Lower leg skin (tissue), 3 donors: ENCODE results near the gene COL4A6.

Source experiments
- POLR2A ChIP-seq, 2 donors: fragments of 450-650 bp; IDR thresholded peaks; one replicate each; pipeline ENCODE4 v1.6.1; 2016 to 2017; ENCODE audit warnings: antibody characterized with exemption in 2 of 2, mild to moderate bottlenecking in 1 of 2, moderate library complexity in 1 of 2
- TF ChIP-seq, protein P1 (sequence below), 3 donors: fragments of 450-650 bp; IDR thresholded peaks; one replicate each; pipeline ENCODE4 v1.5.1; 2016; ENCODE audit warnings: antibody characterized with exemption in 3 of 3, mild to moderate bottlenecking in 3 of 3, moderate library complexity in 2 of 3

DNA sequence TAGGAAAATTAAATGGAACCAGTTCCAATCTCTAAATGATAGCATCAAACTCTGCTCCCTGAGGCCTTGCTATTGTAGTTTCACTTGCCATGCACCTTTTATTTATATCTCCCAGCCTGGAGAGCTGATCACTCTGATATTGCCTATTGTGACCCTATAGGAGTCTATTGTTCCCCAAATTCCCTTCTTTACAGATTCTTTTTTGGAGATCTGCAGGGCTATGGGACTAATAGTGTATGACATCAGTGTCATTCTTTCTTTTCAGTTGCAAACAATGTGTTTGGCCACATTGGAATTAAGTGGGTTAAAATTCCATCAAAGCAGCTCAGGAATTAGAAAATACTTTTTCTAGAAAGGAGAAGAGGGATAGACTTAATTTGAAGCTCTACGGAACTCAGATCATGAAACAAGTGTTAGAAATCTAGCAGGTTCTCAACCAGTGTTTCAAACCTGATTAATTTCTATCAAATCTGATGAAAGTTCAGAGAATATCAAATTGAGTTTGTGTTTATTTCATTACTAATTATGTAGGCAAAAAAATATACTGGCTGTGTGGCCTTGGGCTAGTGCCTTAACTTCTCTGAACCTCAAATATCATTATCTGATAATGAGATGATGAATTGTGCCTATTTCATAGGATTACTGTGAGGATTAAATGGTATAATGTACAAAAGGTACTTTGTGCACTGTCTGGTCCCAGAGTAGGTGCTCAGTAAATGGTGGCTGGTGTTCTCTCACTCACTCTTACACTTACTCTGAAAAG, 71.4 kb downstream of the COL4A6 start:
- TF ChIP-seq, protein P1, sequence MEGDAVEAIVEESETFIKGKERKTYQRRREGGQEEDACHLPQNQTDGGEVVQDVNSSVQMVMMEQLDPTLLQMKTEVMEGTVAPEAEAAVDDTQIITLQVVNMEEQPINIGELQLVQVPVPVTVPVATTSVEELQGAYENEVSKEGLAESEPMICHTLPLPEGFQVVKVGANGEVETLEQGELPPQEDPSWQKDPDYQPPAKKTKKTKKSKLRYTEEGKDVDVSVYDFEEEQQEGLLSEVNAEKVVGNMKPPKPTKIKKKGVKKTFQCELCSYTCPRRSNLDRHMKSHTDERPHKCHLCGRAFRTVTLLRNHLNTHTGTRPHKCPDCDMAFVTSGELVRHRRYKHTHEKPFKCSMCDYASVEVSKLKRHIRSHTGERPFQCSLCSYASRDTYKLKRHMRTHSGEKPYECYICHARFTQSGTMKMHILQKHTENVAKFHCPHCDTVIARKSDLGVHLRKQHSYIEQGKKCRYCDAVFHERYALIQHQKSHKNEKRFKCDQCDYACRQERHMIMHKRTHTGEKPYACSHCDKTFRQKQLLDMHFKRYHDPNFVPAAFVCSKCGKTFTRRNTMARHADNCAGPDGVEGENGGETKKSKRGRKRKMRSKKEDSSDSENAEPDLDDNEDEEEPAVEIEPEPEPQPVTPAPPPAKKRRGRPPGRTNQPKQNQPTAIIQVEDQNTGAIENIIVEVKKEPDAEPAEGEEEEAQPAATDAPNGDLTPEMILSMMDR (IDR thresholded peaks at IDR 0.05): no peak
- no peak for TF ChIP-seq POLR2A (IDR thresholded peaks at IDR 0.05)
